Colonic mucosa (tissue), 4 donors: Measurements from ENCODE around the gene PLG. TPM values are rescaled to one million over a fixed set of nuclear protein-coding genes. Genes with fewer than 3 reads are reported as not detected.

ENCODE experiments used
- DNase-seq: peaks from one replicate; pipeline ENCODE4 v3.0.0-alpha.2; 2020
- H3K27ac ChIP-seq: fragments of 200-600 bp; one replicate; pipeline ENCODE4 v1.8.0; 2021
- H3K27me3 ChIP-seq: fragments of 200-600 bp; one replicate; pipeline ENCODE4 v1.8.0; 2021
- H3K36me3 ChIP-seq: fragments of 200-600 bp; one replicate; pipeline ENCODE4 v1.8.0; 2021
- H3K4me1 ChIP-seq: fragments of 200-600 bp; one replicate; pipeline ENCODE4 v1.8.0; 2021; ENCODE audit warnings: mild to moderate bottlenecking
- H3K4me3 ChIP-seq: fragments of 200-600 bp; one replicate; pipeline ENCODE4 v1.8.0; 2021
- H3K9ac ChIP-seq, 2 donors: one replicate each; pipeline ENCODE4 v1.7.0; 2013; ENCODE audit warnings: control low read depth in 2 of 2, low read depth in 2 of 2, low read length in 2 of 2
- H3K9me3 ChIP-seq: fragments of 200-600 bp; one replicate; pipeline ENCODE4 v1.8.0; 2021
- intact Hi-C: fragments of 100-400 bp; cut with DNase I; formaldehyde crosslinking; loops from one replicate; pipeline ENCODE4 v1.14.1; 2022
- total RNA-seq, 2 donors: library from RNA; stranded (reverse); fragmentation: NEBNext Ultra II Directional in 1 of 2; extraction: Animal tissue kit (Norgen Biotek cat#: 25700) in 1 of 2; gene quantifications; one replicate each; pipeline ENCODE4 v1.2.1, GENCODE V29; 2021
- TF ChIP-seq, protein P1 (sequence below): fragments of 200-600 bp; IDR thresholded peaks from one replicate; pipeline ENCODE4 v1.8.0; 2022; ENCODE audit warnings: antibody characterized with exemption, mild to moderate bottlenecking
- donor health status: healthy.
- donor health status: DM: no; HTN: no; CAD: no.
- donor health status: DM: no; HTN: no; CAD: no.

The PLG gene
- total RNA-seq, 2 donors from 2014 or later: 0.16 to 1.3 TPM

- H3K9me3 ChIP-seq: no peaks in the 10 kb centered on the region
- no peak overlapping the region for H3K9ac ChIP-seq
- no peak overlapping the region for H3K4me3 ChIP-seq
- TF ChIP-seq, protein P1, sequence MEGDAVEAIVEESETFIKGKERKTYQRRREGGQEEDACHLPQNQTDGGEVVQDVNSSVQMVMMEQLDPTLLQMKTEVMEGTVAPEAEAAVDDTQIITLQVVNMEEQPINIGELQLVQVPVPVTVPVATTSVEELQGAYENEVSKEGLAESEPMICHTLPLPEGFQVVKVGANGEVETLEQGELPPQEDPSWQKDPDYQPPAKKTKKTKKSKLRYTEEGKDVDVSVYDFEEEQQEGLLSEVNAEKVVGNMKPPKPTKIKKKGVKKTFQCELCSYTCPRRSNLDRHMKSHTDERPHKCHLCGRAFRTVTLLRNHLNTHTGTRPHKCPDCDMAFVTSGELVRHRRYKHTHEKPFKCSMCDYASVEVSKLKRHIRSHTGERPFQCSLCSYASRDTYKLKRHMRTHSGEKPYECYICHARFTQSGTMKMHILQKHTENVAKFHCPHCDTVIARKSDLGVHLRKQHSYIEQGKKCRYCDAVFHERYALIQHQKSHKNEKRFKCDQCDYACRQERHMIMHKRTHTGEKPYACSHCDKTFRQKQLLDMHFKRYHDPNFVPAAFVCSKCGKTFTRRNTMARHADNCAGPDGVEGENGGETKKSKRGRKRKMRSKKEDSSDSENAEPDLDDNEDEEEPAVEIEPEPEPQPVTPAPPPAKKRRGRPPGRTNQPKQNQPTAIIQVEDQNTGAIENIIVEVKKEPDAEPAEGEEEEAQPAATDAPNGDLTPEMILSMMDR: no peak
- no peaks in the 10 kb centered on the region for H3K4me1 ChIP-seq
- intact Hi-C loops: no loop called here
- no peak for DNase-seq
- no peaks in the 10 kb centered on the region for H3K36me3 ChIP-seq
- H3K27ac ChIP-seq: no peak overlapping the region
- peaks cover 4% of the 10 kb centered on the region for H3K27me3 ChIP-seq
These were observed 63.4 kb downstream of the PLG start for GRCh38 chr6:160765412-160765811.

GRCh38 chr6:160766657-160766988 is 64.6 kb downstream of the PLG start:
- Histone ChIP-seq H3K36me3 (no peaks in the 10 kb centered on the region), H3K4me3 (peak overlapping the region; percentile 22), H3K9ac (no peak overlapping the region), H3K27me3 (peaks cover 4% of the 10 kb centered on the region), H3K4me1 (no peaks in the 10 kb centered on the region), H3K9me3 (no peaks in the 10 kb centered on the region), H3K27ac (no peak overlapping the region)
- no peak for DNase-seq
- TF ChIP-seq, protein P1: no peak
- intact Hi-C loops: no loop called here

DNA sequence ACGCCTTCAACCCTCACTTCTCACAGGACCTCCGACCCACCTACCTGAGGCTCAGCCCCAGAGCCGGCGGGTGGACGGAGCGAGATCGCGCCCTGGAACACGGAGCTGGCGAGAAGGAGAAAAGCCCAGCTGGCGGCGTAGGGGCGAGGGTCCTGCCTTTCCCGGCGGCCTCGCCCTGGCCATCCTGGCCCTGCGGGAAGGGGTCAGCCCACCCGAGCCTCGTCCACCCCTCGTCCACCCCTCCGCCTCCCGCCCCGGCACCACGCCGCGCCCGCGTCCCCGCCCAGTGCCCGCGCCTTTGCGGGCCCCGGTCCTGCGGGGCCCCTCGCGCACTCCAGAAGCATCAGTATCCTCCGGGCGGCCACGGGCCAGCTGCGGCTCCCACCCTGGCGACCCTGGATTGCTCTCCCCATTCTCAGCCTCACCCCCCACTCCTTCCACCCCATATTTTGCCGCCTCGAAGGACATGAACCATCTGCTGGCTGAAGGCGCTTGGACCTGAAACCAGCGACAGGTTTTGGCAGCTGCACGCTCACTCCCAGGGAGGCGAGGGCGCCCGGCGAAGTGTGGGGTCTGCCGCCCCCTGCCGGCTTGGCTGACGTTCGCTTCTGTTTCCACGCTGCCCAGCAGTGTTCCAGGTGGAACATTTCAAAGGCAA is 65.1 kb downstream of the PLG start:
- Histone ChIP-seq H3K9me3 (no peaks in the 10 kb centered on the region), H3K27ac (no peak overlapping the region), H3K36me3 (no peaks in the 10 kb centered on the region), H3K9ac (no peak overlapping the region), H3K27me3 (peaks cover 4% of the 10 kb centered on the region), H3K4me3 (peak overlapping the region; percentile 22), H3K4me1 (no peaks in the 10 kb centered on the region)
- intact Hi-C loops: no loop called here
- DNase-seq: peak; percentile 55
- TF ChIP-seq, protein P1: peak; percentile 43

GRCh38 chr6:160767647-160768019 is 65.6 kb downstream of the PLG start:
- H3K27ac ChIP-seq: no peak overlapping the region
- TF ChIP-seq, protein P1: no peak
- no peak overlapping the region for H3K9ac ChIP-seq
- no peaks in the 10 kb centered on the region for H3K9me3 ChIP-seq
- H3K4me1 ChIP-seq: no peaks in the 10 kb centered on the region
- intact Hi-C loops: no loop called here
- no peaks in the 10 kb centered on the region for H3K36me3 ChIP-seq
- no peak for DNase-seq
- H3K4me3 ChIP-seq: peak overlapping the region; percentile 22
- H3K27me3 ChIP-seq: peaks cover 4% of the 10 kb centered on the region

DNA sequence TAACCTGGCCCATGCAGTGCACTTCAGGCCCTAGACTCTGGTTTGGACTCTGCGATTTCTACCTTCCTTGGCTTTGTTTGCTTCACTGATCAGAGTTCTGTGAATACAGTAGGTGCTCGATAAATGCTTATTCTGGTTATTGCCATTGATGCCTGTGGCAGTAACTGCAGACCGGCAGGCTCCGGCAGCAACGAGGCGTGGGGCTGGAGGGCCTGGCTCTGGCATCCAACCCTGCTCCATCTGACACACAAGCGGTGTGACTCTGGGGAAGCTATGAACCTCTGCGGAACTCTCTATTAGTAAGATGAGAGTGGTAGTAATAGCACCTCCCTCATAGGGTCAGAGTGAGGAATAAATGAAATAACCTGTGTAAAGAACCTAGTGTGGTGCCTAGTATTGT is 66.1 kb downstream of the PLG start:
- H3K9me3 ChIP-seq: no peaks in the 10 kb centered on the region
- intact Hi-C loops: no loop called here
- no peaks in the 10 kb centered on the region for H3K4me1 ChIP-seq
- peaks cover 4% of the 10 kb centered on the region for H3K27me3 ChIP-seq
- no peak overlapping the region for H3K9ac ChIP-seq
- no peak overlapping the region for H3K27ac ChIP-seq
- no peak overlapping the region for H3K4me3 ChIP-seq
- DNase-seq: no peak
- no peaks in the 10 kb centered on the region for H3K36me3 ChIP-seq
- TF ChIP-seq, protein P1: no peak
